ENCODE results near the gene ZNF805.

DNA sequence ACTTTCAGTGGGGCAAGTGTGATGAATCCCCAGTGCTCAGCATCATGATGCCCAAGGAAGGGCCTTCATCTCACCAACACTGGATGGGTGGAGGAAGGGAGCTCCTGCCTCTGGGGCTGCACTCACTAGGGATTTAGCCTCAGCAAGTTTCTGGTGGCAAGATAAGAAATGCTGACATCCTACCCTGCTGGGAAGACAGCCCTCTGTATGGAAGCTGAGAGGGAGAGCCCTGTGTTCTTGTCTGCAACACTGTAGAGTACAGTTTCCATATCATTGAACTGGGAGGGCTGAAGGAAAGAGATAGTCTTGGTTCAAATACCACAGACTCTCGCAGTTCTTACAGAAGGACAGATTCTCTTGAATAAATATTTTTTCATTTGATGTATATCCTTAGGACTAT, 32.6 kb downstream of the ZNF805 start:
- no peak for TF ChIP-seq TARDBP (CRISPR knock-in tag; IDR thresholded peaks at IDR 0.05)
- no peak for TF ChIP-seq JUN (CRISPR knock-in tag; IDR thresholded peaks at IDR 0.05)
- TF ChIP-seq, protein P1, sequence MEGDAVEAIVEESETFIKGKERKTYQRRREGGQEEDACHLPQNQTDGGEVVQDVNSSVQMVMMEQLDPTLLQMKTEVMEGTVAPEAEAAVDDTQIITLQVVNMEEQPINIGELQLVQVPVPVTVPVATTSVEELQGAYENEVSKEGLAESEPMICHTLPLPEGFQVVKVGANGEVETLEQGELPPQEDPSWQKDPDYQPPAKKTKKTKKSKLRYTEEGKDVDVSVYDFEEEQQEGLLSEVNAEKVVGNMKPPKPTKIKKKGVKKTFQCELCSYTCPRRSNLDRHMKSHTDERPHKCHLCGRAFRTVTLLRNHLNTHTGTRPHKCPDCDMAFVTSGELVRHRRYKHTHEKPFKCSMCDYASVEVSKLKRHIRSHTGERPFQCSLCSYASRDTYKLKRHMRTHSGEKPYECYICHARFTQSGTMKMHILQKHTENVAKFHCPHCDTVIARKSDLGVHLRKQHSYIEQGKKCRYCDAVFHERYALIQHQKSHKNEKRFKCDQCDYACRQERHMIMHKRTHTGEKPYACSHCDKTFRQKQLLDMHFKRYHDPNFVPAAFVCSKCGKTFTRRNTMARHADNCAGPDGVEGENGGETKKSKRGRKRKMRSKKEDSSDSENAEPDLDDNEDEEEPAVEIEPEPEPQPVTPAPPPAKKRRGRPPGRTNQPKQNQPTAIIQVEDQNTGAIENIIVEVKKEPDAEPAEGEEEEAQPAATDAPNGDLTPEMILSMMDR (CRISPR knock-in tag; IDR thresholded peaks at IDR 0.05): no peak
- no peak for TF ChIP-seq ASH2L (IDR thresholded peaks at IDR 0.05; ENCODE audit: insufficient read length, low read depth, low read length)
- no peak for TF ChIP-seq POLR2A (IDR thresholded peaks at IDR 0.05; ENCODE audit: insufficient read depth in 1 of 2, low read depth in 2 of 2, low read length in 2 of 2)

All from HepG2 (cell line).